ENCODE results near the gene HUWE1. TPM values are rescaled to one million over a fixed set of nuclear protein-coding genes. Genes with fewer than 3 reads are reported as not detected.

HUWE1 gene
- total and polyA plus RNA-seq, 2 donors from 2014 or later: 34.2 to 203 TPM

- Histone ChIP-seq H3K9me3 (ENCODE audit: control insufficient read depth in 2 of 3, insufficient read depth in 1 of 3, low read length in 3 of 3) (no peaks in the 10 kb centered on the region), H3K4me3 (ENCODE audit: low read length in 3 of 3) (no peak overlapping the region), H3K27me3 (ENCODE audit: control insufficient read depth, insufficient read depth, low read length) (peaks cover 4% of the 10 kb centered on the region), H3K36me3 (ENCODE audit: control insufficient read depth in 2 of 3, insufficient read depth in 3 of 3, low read length in 3 of 3) (peaks cover 19 to 74% (median 31%) of the 10 kb centered on the region in 3 donors), H3K27ac (ENCODE audit: low read depth in 2 of 2, low read length in 2 of 2) (no peak overlapping the region), H3K9ac (ENCODE audit: low read length in 3 of 3) (no peak overlapping the region), H3K4me1 (ENCODE audit: control insufficient read depth in 2 of 3, insufficient read depth in 2 of 3, low read depth in 1 of 3, low read length in 3 of 3) (no peaks in the 10 kb centered on the region)
- no peak for TF ChIP-seq CTCF (IDR thresholded peaks at IDR 0.05; ENCODE audit: borderline replicate concordance, extremely low read depth, insufficient read depth)
- intact Hi-C loops (cut with DNase I): no loop called here
- DNase-seq: no peak
- no peak for FAIRE-seq
These were observed 101.6 kb downstream of the HUWE1 start for GRCh38 chrX:53584891-53585290.

- Histone ChIP-seq H3K9me3 (ENCODE audit: control insufficient read depth in 2 of 3, insufficient read depth in 1 of 3, low read length in 3 of 3) (no peaks in the 10 kb centered on the region), H3K4me1 (ENCODE audit: control insufficient read depth in 2 of 3, insufficient read depth in 2 of 3, low read depth in 1 of 3, low read length in 3 of 3) (no peaks in the 10 kb centered on the region), H3K27ac (ENCODE audit: low read depth in 2 of 2, low read length in 2 of 2) (no peak overlapping the region), H3K36me3 (ENCODE audit: control insufficient read depth in 2 of 3, insufficient read depth in 3 of 3, low read length in 3 of 3) (peaks cover 16 to 60% (median 23%) of the 10 kb centered on the region in 3 donors), H3K4me3 (ENCODE audit: low read length in 3 of 3) (no peak overlapping the region), H3K27me3 (ENCODE audit: control insufficient read depth, insufficient read depth, low read length) (no peaks in the 10 kb centered on the region), H3K9ac (ENCODE audit: low read length in 3 of 3) (no peak overlapping the region)
- TF ChIP-seq CTCF (IDR thresholded peaks at IDR 0.05; ENCODE audit: borderline replicate concordance, extremely low read depth, insufficient read depth): no peak
- no peak for DNase-seq
- intact Hi-C loops (cut with DNase I): no loop called here
- no peak for FAIRE-seq
These were observed 102.9 kb downstream of the HUWE1 start for GRCh38 chrX:53583571-53583970.

GRCh38 chrX:53580742-53581504, 105.6 kb downstream of the HUWE1 start:
- Histone ChIP-seq H3K36me3 (ENCODE audit: control insufficient read depth in 2 of 3, insufficient read depth in 3 of 3, low read length in 3 of 3) (peaks cover 15 to 50% (median 16%) of the 10 kb centered on the region in 3 donors), H3K4me3 (ENCODE audit: low read length in 3 of 3) (no peak overlapping the region), H3K9me3 (ENCODE audit: control insufficient read depth in 2 of 3, insufficient read depth in 1 of 3, low read length in 3 of 3) (no peaks in the 10 kb centered on the region), H3K27me3 (ENCODE audit: control insufficient read depth, insufficient read depth, low read length) (no peaks in the 10 kb centered on the region), H3K9ac (ENCODE audit: low read length in 3 of 3) (no peak overlapping the region), H3K4me1 (ENCODE audit: control insufficient read depth in 2 of 3, insufficient read depth in 2 of 3, low read depth in 1 of 3, low read length in 3 of 3) (no peaks in the 10 kb centered on the region), H3K27ac (ENCODE audit: low read depth in 2 of 2, low read length in 2 of 2) (no peak overlapping the region)
- TF ChIP-seq CTCF (IDR thresholded peaks at IDR 0.05; ENCODE audit: borderline replicate concordance, extremely low read depth, insufficient read depth): no peak
- FAIRE-seq: no peak
- intact Hi-C loops (cut with DNase I): no loop called here
- DNase-seq: peak in 2 of 5 donors; percentile 4 to 54
